Measurements from ENCODE around the gene CTTNBP2NL. TPM values are rescaled to one million over a fixed set of nuclear protein-coding genes. Genes with fewer than 3 reads are reported as not detected.

Gene CTTNBP2NL
- total RNA-seq, 2 donors from 2014 or later, result 47.1 to 93.3 TPM

GRCh38 chr1:112460615-112461014 lies 64.6 kb downstream of the CTTNBP2NL start:
- Histone ChIP-seq H3K4me1 (no peaks in the 10 kb centered on the region), H3K4me3 (no peak overlapping the region), H3K36me3 (peaks cover 20% of the 10 kb centered on the region), H3K9me3 (no peaks in the 10 kb centered on the region), H3K9ac (ENCODE audit: low read depth in 2 of 2, low read length in 2 of 2) (no peak overlapping the region), H3K27me3 (no peaks in the 10 kb centered on the region), H3K27ac (no peak overlapping the region)
- intact Hi-C loops (cut with DNase I), result no loop called here
- no peak for DNase-seq
- no peak for TF ChIP-seq CTCF (IDR thresholded peaks at IDR 0.05)

GRCh38 chr1:112461200-112461871 lies 65.3 kb downstream of the CTTNBP2NL start:
- Histone ChIP-seq H3K27ac (peak overlapping the region; percentile 6), H3K36me3 (peaks cover 13% of the 10 kb centered on the region), H3K9ac (ENCODE audit: low read depth in 2 of 2, low read length in 2 of 2) (no peak overlapping the region), H3K4me1 (no peaks in the 10 kb centered on the region), H3K4me3 (no peak overlapping the region), H3K9me3 (no peaks in the 10 kb centered on the region), H3K27me3 (no peaks in the 10 kb centered on the region)
- TF ChIP-seq CTCF (IDR thresholded peaks at IDR 0.05), result no peak
- intact Hi-C loops (cut with DNase I), result no loop called here
- peak; percentile 42 for DNase-seq

GRCh38 chr1:112462953-112463279 lies 66.9 kb downstream of the CTTNBP2NL start:
- Histone ChIP-seq H3K27ac (no peak overlapping the region), H3K27me3 (no peaks in the 10 kb centered on the region), H3K4me1 (no peaks in the 10 kb centered on the region), H3K9ac (ENCODE audit: low read depth in 2 of 2, low read length in 2 of 2) (no peak overlapping the region), H3K9me3 (no peaks in the 10 kb centered on the region), H3K4me3 (no peak overlapping the region), H3K36me3 (peaks cover under 1% of the 10 kb centered on the region)
- no peak for DNase-seq
- intact Hi-C loops (cut with DNase I), result no loop called here
- TF ChIP-seq CTCF (IDR thresholded peaks at IDR 0.05), result no peak

GRCh38 chr1:112464501-112464900 lies 68.5 kb downstream of the CTTNBP2NL start:
- intact Hi-C loops (cut with DNase I), result no loop called here
- Histone ChIP-seq H3K27me3 (no peaks in the 10 kb centered on the region), H3K9me3 (no peaks in the 10 kb centered on the region), H3K4me1 (no peaks in the 10 kb centered on the region), H3K4me3 (no peak overlapping the region), H3K27ac (no peak overlapping the region), H3K36me3 (no peaks in the 10 kb centered on the region), H3K9ac (ENCODE audit: low read depth in 2 of 2, low read length in 2 of 2) (no peak overlapping the region)
- no peak for TF ChIP-seq CTCF (IDR thresholded peaks at IDR 0.05)
- peak; percentile 45 for DNase-seq

GRCh38 chr1:112465122-112465521 lies 69.1 kb downstream of the CTTNBP2NL start:
- Histone ChIP-seq H3K27me3 (no peaks in the 10 kb centered on the region), H3K36me3 (no peaks in the 10 kb centered on the region), H3K4me1 (no peaks in the 10 kb centered on the region), H3K9ac (ENCODE audit: low read depth in 2 of 2, low read length in 2 of 2) (peak overlapping the region in 1 of 2 donors; percentile 61), H3K27ac (no peak overlapping the region), H3K9me3 (no peaks in the 10 kb centered on the region), H3K4me3 (no peak overlapping the region)
- no peak for TF ChIP-seq CTCF (IDR thresholded peaks at IDR 0.05)
- intact Hi-C loops (cut with DNase I), result no loop called here
- DNase-seq, result no peak
